HG03095 (cell line): ENCODE data around the gene NOD1.
"Not testable (repeated sequence)": the region's sequence is repeated elsewhere in the genome, so short reads cannot be mapped to it uniquely, and the experiment has no call there.

Experiments used
- ATAC-seq: cut with Tn5 transposase; IDR thresholded peaks from one replicate; pipeline ENCODE4 v1.9.1; 2021; ENCODE audit warnings: moderate library complexity; ENCODE audit not compliant: unreplicated experiment

The NOD1 gene

DNA sequence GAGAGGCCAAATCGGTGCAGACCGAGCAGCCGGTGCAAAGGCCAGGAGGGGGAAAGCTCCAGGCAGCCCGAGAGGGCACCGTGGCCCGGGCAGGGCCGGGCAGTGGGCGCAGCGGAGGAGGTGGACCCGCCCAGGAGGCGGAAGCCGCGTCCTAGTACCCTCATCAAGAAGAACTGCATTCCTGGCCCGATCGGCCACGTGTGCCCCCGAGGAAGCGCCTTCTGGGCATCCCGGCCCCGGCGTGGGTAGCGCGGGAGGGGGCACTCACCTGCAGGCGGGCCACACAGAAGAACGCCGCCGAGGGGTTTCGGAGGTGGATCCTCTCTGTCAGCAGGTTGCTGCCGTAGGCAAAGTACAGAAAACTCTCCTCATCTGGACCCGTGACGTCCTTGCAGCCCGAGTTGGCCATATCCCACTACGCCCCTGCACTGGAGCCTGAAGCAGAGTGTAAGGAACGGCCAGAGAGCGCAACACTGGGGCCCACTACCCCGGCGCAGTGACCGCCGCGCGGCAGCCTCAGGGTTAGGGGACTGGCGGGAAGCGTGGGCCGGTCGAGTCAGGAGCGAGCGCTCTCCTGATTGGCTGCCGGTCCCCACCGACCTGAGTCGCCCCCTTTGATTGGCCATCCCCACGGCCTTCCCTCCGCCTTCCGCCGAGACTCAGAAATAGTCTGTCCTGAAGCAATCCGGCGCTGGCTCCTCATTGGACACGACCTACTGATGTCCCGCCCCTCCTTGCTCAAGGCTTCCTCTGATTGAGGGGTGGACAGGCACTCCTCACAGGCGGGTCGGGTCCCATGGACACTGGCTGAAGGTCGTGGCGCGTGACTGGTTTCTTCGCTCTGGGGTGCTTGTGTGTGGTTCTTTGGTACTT lies 26.0 kb upstream of the NOD1 start, which contains the start of gene GGCT:
TSS of gene GGCT (minus strand) at position 529 of the 873 bp plus-strand sequence. CDS start at position 409, 120 bp downstream.
- ATAC-seq = peak; percentile 97

- ATAC-seq = no peak
Measured at GRCh38 chr7:30503274-30504212, 25.0 kb upstream of the NOD1 start.

GRCh38 chr7:30502470-30503251 lies 24.1 kb upstream of the NOD1 start:
- no peak for ATAC-seq

DNA sequence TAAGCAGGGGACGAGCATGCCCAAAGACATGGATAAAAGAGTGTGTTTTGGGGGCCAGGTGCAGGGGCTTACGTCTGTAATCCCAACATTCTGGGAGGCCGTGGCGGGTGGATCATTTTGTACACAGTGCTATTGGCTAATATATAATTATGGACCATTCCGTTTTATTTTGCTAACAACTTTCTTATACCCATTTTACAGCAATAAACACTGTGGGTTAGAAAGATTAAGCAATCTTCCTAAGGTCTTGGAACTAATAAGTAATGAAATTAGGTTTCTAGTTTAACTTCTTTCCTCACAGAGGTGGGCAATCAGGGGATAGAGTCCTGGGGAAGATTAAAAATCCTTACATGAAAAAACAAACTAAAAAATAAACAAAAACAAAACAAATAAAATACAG lies 22.7 kb upstream of the NOD1 start:
- no peak for ATAC-seq

DNA sequence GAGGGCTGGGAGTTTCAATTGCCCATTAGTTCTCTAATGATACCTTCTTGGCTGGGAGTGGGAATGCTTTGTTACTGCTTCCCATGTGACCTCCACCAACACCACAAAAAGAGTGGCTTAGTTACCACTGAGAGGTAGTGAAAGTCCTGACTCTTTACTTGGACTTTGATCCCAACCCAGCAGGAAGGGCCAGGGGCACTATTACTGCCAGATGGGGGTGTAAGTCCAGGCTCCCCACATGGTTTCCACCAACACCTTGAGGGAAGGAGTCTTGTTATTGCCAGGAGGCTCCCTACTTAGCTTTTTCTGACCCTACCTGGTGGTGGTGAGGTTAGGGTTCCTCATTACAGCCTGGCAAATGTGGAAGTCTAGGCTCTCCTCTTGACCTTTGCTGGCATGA lies 14.6 kb upstream of the NOD1 start:
- ATAC-seq = no peak

DNA sequence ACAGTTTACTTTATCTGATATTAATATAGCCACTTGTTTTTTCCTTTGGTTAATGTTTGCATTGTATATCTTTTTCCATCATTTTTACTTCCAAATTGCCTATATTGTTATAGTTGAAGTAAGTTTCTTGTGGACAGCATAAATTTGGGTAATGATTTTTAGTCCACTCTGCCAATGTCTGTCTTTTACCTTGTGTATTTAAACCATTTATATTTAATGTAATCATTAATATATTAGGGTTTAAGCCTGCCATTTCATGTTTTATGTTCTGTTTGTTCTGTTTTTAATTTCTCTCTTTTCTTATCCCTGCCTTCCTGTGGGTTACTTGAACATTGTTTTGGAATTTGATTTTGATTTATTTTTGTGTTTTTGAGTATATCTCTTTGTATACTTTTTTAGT lies 12.8 kb upstream of the NOD1 start:
- no peak for ATAC-seq

GRCh38 chr7:30487371-30487770 lies 8.8 kb upstream of the NOD1 start:
- ATAC-seq = no peak

DNA sequence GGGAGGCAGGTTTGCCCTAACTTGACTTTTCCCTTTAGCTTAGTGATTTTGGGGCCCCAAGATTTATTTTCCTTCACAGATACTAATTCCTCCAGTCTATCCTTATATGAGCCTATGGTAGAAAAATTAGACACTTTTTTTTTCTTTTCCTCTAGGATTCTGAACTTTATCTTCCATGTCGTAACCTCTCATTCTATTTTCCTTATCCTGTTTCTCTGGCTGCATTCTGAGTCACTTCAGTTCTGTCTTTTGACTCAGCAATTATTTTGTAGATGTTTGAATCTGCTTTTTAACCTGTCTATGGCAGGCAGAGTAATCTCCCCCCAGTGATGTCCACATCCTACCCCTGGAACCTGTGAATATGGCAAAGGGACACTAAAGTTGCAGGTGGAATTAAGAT lies 7.1 kb upstream of the NOD1 start:
- no peak for ATAC-seq

- ATAC-seq = not testable (repeated sequence)
Measured at GRCh38 chr7:30481416-30481815, 2.8 kb upstream of the NOD1 start.

- no peak for ATAC-seq
Measured at GRCh38 chr7:30479202-30480120, 877 bp upstream of the NOD1 start.

- ATAC-seq = no peak
Measured at GRCh38 chr7:30476459-30477145, 2.0 kb downstream of the NOD1 start.

DNA sequence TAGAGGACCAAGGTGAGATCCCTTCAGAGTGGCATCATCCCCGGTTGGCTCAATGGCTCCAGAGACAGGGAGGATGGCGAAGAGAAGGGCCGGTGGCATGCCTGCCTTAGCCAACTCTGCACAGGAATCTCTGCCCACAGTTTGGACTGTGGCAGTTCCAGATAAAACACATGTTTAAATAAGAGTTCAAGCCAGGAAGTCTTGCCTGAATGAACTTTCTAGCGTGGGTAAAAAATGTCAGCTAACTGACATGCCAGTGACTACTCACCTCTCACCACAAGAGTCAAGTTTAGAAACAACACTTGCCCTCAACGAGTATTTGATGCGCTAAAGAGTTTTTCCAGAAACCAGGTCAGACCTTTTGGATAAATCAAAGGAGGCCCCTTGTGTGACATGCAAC lies 3.0 kb downstream of the NOD1 start:
- no peak for ATAC-seq

GRCh38 chr7:30474893-30475292 lies 3.7 kb downstream of the NOD1 start:
- no peak for ATAC-seq

GRCh38 chr7:30474485-30474884 lies 4.1 kb downstream of the NOD1 start:
- no peak for ATAC-seq

DNA sequence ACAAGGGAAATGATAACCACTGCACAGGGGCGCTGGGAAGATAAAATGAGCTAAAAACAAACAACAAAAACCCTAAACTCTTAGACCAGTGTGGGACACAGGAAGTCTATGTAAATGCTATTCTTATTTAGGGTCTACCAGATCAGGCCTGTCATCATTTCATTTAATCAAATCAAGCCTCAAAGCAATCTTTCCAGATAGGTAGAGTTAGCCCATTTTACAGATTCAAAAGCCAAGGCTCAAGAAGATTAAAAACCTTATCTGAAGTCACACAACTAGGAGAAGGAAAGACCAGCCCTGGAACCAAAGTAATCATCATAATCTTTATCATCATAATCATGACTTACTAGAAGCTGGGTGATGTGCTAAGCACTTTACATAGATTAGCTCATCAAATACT lies 4.7 kb downstream of the NOD1 start:
- ATAC-seq = no peak

DNA sequence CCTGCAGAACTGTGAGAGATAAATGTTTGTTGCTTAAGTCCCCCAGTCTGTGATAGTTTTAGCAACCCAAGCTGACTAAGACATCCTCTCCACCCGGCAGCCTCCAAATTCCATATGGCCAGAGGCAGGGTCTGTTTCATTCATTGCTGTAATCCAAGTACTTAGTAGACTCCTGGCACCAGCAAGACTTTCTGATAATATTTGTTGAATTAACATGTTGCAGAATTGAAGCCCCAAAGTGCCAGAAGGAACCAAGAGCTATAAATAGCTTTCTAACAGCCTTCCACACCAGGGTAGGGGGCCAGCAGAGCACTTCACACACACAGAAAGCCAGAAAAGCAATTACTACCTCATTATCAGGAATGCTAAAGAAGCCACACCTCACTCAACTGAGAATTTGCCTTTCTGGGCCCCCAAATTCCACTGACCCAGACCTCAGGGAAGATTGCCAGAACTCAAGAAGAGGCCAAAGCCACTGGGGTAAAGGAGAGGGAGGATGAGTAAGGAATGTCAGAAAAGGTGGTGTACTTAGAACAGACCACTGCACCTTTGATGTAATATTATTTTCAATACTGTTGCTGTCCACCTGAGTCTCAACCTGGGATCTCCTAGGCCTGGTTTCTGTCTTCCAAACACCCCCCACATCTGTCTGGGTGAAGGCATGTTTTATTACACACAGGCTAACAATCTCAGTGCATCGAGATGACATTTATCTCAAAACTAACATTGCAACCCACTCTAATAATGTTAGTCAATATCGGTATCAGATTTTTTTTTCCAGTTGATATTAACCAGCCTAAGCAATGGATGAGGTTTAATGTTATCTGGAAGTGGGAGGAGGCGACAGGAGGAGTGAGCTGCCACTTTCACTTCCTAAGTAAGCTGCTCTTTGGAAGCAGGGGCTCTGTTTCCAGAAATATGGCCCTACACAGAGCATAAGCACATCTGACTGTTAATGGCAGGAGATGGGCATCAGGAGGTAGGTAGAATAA lies 5.5 kb downstream of the NOD1 start:
- no peak for ATAC-seq

DNA sequence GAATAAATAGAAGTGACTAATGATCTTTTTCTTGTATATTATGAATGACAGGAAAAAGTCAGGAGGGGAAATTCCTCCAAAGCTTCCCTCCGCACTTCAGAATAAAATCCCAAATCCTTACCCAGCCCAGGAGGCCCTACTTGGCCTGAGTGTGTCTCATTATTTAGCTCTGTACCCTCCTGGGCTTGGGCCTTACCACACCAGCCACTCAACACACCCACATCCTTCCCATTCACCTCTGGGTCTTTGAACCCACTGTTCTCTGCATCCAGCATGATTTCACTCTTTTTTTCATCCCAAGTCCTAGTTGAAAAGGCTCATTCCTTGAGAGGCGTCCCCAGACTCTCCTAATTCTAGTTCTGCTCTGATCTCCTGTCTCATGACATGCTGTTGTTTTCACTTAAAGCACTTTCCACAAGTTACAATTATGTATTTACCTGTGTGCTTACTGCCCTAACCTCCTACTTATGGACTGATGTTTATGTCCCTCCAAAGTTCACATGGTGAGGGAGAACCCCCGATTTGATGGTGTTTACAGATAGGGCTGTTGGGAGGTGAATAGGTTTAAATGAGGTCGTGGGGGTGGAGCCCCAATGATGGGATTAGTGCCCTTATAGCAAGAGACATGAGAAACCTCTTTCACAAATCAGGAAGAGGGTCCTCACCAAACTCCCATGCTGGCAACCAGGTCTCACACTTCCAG lies 6.4 kb downstream of the NOD1 start:
- ATAC-seq = no peak

DNA sequence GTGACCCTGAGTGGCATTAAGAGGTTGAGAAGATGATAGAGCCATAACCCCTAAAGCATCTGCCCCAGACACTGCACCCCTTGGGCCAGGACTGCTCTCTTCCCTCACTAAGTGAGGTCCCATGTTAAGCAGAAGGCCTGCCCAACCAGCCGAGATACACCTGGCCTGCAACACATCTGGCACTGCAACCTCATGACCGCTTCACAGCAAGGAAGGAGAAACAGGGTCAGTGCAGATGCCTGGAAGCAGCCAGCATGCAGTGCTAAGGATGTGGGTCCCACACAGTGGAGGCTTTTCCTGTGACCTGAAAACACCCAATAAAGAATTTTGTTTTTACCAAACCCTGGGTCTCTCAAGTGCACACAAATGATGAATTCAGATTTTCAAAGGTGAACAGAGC lies 7.4 kb downstream of the NOD1 start:
- ATAC-seq = no peak
